ENCODE measurements around the gene KCNK18.

GRCh38 chr10:117215079-117215478 lies 17.8 kb downstream of the KCNK18 start:
- TF ChIP-seq CTCF (IDR thresholded peaks at IDR 0.05 in 2 of 3, conservative IDR thresholded peaks at IDR 0.05 in 1 of 3; ENCODE audit: control insufficient read depth in 2 of 3, extremely low read depth in 1 of 3, insufficient read depth in 1 of 3, low read depth in 3 of 3, low read length in 3 of 3) (no peak), MYC (IDR thresholded peaks at IDR 0.05; ENCODE audit: insufficient read depth, insufficient read length, insufficient replicate concordance, low read length, severe bottlenecking) (no peak), ZZZ3 (IDR thresholded peaks at IDR 0.05; ENCODE audit: control insufficient read depth, insufficient read length, low read depth) (no peak), DPF2 (IDR thresholded peaks at IDR 0.05) (no peak), REST (IDR thresholded peaks at IDR 0.05; ENCODE audit: low read depth, low read length) (no peak), CHD4 (IDR thresholded peaks at IDR 0.05) (no peak), JUNB (IDR thresholded peaks at IDR 0.05) (no peak)

Data from GM12878 (cell line).